GM19240 (cell line): ENCODE measurements around the gene SHANK2.

ENCODE experiments used
- DNase-seq: peaks from one replicate; pipeline ENCODE4 v3.0.0; 2011; ENCODE audit warnings: low spot score; ENCODE audit not compliant: insufficient read length

Gene SHANK2

DNA sequence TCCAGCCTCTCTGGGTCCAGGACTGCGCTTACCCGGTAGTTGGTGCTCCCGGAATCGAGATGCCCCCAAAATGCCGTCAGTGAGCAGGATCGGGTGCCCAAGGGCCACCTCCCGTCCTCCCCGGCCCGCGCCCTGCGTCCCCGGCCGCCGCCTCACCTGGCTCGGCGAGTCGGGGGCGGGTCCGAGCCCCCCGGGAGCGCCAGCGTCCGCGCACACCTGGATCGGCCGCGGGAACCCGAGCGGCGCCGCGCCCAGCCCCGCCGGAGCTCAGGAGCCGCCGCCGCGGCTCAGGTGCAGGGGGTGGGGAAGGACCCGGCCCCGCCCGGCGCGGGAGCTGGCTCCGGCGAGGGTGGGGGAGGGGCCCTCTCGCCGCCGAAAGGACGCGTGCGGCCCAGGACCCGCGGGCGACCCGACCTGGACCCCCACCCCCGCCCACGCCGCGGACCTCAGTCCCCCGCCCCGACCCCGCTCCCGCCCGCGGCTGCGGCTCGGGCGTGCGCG is at the start of gene SHANK2:
SHANK2 (minus strand) TSS at position 309 of the 501 bp plus-strand sequence. CDS start 105,251 bp downstream, outside the sequence.
- DNase-seq, result no peak

DNA sequence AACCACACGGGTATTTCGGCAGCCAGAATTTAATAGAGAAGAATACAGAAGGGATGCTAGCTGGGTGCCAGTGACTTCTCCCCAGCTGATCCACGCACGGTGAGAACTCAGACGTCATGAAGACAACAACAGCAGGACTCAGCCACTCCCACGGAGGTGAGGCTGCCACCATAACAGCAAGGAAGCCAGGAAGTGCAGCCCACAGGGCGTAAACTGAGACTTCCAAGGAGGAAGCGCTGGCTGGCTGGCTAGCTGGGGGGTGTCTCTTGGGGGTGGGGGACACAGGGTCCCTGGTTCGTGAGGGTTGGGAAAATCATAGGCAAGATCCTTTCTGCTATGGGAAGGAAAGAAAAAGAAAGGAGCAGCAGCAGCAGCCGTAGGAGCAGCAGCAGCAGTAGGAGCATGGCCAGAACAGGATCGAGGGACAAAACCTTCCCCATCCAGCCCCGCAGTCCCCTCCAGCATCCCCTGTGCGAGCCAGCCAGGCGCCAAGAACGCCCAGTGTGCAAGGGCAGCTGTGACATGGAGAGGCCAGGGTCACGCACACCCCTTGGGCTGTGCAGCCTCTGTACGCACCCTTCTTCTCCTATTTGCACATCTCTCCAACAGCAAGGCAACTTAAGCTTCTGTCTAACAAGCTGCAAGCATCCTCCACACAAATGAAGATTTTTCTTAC is 49.6 kb upstream of the SHANK2 start:
- DNase-seq, result no peak

DNA sequence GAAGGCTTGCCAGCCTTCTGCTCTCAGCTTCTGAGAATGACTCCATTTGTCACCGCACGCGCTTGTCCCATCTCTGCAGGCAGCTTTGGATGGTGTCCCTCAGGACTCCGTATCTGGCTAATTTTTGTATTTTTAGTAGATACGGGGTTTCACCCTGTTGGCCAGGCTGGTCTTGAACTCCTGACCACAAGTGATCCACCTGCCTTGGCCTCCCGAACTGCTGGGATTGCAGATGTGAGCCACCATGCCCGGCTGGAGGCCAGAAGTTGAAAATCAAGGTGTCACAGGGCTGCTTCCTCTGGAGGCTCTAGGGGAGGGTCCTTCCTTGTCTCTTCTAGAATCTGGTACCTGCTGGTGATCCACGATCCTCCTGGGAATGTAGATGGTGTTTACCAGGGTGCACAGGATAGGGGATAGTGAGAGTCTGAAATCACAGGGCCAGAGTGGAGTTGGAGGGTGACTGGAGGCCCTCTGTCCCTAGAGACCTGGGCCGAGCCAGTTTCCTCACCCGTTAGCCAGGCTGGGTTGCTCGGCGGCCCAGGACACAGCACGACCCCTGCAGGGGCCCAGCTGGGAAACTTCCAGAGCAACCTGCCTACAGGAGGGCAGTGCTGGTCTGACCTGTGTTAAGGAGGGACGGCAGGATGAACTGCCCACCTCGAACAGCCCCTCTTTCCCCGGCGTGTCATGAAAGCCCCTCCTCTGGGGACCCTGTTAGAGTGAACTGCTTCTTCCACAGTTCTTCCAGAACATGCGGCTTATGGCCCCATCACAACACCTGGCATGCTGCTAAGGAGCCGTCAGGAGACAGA is 48.9 kb upstream of the SHANK2 start:
- no peak for DNase-seq

DNA sequence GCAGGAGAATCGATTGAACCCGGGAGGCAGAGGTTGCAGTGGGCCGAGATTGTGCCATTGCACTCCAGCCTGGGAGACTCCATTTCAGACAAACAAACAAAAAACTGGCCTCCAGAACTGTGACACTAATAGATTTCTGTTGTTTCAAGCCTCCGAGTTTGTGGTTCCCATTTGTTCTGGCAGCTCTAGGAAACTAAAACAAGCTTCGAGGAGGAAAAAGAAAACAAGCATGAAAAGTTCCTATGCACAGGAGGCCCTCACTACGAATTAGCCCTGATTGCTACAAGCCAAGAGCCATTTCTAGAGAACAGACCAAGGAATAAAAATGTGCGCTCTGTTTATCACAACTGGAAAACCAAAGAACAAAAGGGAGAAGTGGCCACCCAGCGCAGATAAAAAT is 47.8 kb upstream of the SHANK2 start:
- no peak for DNase-seq

DNA sequence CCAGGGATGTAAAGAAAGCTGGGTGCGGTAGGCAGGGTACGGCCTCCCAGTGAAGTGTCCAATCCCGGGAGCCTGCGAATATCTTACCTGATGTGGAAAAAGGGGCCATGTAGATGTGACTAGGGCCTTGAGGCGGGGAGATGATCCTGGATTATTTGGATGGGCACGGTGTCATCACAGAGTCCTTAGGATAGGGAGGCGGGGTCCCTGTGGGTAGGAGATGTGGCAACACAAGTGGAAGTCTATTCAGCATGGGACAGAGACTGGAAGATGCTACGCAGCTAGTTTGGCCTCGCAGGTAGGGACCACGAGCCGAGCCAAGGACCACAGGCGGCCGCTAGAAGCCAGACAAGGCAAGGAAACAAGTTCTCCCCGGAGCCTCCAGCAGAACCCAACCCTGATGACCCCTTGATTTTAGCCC is 46.4 kb upstream of the SHANK2 start:
- DNase-seq, result no peak

DNA sequence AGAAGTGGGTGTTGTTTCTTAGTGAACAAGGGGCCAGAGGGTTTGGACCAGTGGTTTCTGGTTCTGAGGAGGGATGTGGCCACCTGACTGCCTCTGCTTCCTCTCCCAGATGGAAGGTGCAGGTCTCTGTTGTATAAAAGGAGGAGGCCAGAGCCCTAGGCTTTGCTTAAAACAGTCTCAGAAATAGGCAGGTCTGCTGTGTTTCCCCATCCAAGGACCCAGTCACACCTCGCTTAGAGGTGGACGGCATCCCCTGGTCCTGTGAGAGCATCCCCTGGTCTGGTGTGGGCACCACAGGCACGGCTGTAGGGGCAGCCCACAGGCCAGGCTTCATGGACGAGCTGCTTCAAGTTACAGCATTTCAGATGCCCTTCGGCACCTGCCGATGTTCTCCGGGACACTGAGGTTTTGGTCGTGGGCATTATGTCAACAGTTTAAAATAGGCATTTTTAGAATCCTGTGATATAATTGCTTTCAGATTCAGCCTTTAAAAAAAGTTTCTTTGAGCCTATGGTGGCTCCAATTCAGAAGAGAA is 45.7 kb upstream of the SHANK2 start:
- no peak for DNase-seq

DNA sequence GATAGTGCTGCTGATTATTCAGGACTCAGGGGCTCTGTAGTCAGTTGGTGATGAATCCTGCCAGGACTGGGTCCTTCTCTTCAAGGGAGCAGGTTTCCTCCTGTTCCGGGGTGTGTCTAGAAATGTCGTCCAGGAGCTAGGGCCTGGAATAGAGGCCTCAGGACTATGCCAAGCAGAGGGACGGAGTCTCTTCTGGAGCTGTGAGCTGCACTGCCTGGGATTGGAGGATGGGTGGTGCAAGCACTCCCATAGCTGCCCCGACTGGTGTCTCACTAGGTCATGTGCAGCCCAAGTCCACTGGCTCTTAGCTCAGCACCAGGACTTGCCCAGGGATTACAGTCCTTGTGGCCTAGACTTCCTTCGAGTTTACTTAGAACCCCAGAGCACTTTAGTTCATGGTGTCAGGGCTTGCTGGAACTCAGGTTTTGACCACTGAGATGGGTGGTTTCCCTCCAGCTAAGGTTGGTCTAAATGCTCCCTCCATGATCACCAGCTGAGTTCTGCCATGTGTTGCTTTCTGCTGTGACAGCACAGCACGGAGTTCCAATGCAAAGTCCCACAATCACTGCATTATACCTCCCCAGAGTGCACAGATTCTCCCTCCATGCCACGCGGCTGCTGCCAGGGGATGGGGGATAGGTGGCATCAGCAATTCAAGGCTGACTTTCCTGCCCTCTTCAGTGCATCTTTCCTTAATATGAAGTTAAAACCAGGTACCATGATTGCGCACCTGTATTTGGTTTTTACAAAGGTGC is 42.6 kb upstream of the SHANK2 start:
- DNase-seq, result no peak

DNA sequence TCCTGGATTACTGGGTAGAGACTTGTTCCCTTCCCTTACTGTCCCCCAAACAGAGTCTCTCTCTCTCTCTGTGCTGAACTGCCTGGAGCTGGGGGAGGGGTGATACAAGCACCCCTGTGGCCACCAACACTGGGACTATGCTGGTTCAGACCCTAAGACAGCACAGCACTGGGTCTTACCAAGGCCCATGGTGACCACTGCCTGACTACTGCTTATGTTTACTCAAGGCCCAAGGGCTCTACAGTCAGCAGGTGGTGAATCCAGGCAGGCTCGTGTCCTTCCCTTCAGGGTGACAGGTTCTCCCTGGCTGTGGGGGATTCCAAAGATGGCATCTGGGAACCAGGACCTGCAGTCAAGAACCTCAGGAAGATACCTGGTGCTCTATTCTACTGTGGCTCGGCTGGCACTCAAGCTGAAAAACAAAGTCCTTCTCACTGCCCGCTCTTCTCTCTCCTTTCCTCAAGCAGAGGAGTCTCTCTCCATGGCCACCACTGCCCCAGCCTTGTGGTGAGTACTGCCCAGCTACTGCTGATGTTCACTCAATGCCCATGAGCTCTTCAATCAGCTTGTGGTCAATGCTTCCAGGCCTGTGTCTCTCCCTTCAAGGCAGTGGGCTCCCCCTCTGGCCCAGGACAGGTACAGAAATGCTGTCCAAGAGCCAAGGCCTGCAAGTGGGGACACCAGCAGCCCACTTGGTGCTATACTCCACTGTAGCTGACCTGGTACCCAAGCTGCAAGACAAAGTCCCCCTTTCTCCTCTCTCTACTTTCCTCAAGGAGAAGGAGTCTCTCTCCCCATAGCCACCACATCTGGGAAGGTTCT is 41.8 kb upstream of the SHANK2 start:
- DNase-seq, result no peak

DNA sequence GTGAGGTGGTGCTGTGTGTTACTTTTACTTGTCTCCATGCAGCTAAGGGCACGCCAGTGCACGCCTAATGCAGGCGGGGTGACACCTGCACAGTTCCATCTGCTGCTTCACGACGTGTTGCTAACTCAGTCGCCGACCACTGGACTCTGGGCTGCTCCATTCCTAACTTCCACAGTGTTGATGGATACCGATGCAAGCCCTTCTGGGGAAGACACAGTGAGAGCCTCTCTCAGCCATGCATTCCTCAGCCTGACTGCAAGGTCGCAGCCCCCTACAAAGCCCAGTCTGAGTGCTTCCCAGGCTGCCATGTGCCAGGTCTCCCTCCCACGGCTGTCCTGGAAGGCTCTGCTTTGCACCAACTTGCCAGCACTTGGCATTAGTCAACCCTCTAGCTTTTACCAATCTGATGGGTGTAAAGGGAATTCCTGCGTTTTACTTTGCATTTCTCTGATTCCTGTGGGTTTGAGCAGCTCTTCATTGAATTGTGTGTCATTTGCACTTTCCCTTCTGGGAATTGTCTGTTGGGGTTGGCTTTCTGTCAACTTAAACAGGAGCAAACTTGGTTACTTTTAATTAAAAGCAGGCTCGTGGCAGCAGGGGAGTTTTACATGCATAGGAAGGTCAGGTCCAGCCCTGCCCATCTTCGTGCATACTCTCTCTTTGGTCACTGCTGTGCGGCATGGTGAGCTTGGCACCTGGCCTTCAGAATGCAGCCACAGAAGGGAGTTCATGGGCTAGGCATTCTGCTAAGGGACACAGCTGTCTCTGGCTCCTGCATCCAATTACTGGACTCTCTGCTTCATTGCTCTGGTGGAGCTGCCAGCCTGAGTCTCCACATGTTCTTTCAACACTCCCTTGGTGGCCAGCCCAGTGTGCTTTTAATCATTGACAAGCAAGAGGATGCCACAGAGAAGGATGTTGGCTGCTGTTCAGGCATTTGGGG is 34.6 kb upstream of the SHANK2 start:
- no peak for DNase-seq

DNA sequence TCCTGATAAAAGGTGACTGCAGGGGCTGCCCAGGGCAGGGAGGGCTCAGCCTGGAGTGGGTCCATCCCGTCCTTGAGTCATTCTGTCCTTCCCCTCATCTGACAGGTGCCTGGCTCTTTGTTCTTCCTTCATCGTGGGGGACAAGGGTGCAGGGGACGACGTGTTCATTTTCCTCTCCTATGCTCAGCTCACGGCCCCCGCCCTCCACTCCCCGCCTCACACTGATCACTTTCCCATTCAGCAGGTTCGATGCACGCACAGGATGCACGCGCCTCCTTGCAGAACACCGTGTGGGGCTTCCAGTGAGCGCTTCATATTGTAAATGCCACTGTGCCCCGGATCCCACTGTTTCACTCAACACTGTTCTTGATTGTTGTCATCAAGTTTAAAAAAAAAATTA is 32.7 kb upstream of the SHANK2 start:
- no peak for DNase-seq

DNA sequence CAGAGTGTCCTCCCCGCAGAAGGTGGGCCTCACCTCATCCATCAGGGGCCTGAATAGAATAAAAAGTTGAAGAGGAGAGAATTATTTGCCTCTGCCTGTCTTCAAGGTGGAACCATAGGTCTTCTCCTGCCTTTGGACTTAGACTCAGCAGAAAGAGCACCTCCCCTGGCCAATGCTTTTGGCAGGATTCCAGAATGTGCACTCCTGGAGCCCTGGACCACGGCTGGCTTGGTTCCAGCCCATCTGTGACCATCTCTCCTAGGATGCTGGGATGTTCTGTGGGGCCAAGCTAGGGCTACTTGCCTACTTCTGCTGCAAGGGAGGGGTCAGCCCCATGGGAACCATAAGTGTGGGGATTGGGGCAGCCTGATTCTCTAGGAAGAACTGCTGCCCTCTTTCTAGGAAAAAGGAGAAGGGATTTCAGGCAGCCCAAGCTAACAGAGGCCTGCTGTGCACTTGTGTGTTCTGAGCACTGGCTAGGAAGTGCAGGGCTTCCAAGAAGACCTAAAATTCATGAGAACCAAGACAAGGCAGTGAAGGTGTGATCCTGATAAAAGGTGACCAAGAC is 32.2 kb upstream of the SHANK2 start:
- no peak for DNase-seq

DNA sequence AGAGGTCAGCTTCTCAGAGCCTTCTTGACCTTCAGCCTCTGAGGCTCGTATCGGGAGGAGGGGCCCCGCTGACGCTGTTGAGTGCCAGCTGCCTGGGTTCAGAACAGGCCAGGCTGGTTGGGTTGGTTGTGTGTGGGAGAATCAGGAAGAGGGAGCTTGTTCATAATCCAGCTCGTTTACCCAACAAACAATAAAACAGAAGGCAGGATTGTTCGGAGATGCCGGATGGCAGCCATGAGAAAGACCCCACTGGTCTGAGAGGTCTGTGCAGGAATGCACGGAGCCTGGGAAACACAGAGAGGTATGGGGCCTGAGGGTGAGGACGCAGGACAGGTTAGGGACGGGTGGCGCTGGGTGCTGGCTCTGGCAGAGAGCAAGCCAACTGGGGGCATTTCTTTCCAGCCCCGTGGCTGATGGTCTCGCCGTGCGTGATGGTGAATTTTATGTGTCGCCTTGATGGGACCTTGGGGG is 31.6 kb upstream of the SHANK2 start:
- no peak for DNase-seq

DNA sequence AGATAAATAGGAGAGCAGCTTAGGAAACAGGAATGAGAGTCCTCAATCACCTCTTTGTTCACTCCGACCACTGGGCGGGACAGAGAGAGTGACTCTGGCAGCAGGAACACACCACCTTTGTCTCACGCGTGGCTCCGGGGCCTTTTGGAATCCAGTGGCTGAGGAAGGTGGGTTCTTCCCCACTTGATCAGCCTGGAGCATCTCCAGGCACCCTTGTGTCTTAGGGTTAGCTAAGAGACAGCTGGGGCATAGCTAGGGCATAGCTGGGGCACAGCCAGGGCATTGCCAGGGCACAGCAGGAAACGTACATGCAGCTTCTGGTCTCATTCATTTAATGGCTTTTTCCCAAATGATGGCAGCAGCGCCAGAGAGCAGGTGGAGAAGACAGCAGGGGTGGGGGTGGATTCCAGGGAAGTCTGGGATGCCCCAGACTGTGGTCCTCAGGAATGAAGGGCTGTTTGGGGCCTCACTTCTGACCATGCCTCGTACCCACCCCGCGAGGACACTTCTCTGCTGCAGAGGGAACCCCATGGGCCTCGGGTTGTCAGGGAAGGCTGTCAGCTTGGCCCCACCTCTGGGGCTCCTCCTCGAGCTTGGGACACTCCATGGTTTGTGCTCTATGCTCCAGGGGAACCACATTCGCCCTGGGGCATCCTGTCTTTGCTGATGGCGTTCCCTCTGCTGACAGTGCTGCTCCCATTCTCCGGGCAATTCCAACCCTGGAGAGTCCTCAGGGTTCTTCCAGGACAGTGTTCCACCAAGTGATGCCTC is 30.4 kb upstream of the SHANK2 start:
- no peak for DNase-seq

DNA sequence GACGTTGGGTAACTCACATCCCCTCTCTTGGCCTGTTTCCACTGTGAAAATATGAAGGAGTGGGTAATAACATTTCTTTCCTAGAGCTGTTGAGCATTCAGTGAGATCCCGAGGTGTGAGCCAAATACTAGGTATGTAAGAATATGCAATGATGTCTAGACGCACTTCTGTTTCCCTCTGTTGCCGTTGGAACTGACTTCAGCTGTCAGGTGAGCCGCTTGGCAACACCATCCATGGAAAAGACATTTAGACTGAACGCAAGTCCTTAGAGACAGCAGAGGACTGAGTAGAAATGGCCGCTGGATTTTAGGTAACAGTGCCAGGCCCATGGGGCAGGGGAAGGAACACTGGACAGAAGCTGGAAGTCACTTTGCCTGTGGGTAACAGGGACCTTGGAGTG is 29.5 kb upstream of the SHANK2 start:
- DNase-seq, result no peak

DNA sequence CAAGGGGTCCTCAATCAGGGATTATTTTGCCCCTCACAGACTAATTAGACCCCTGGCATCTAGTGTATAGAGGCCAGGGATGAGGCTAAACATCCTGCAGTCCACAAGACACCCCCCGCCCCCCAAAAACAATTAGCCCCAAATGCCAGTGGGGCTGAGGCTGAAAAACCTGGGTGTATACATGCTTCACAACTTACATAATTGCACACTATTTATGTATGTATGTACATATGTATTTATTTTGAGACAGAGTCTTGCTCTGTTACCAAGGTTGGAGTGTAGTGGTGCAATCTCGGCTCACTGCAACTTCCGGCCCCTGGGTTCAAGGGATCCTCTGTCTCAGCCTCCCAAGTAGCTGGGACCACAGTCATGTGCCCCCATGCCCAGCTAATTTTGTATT is 28.8 kb upstream of the SHANK2 start:
- no peak for DNase-seq

DNA sequence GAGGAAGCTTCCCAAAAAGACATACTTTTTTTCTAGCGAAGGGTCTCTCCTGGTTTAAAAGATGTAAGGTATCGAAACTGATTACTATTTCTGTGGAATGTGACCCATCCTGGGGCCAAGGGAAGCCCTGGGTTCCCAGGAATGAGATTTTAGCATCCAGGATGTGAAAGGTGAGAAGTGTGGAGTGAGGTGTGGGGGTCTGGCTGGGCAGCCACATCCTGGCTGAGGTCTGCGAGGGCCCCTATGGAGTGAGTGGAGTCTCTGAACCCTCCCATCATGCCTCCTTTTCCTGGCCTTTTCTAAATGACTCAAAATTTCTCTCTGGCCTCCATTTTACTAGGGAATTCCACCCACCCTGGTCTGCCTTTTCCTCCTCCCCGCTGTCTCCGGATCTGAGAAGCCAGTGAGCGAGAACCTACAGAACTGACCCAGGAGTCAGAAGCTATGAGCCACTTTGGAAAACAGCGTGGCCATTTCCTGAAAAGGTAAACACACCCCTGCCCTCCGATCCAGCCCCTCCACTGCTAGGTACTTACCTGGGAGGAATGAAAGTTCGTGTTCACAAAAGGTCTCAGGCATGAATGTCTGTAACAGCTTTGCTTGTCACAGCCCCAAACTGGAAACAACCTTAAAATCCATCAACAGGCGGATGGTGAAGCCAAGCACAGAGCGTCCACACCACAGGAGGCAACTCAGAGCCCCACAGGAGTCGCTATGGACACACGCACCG is 27.7 kb upstream of the SHANK2 start:
- DNase-seq, result no peak

DNA sequence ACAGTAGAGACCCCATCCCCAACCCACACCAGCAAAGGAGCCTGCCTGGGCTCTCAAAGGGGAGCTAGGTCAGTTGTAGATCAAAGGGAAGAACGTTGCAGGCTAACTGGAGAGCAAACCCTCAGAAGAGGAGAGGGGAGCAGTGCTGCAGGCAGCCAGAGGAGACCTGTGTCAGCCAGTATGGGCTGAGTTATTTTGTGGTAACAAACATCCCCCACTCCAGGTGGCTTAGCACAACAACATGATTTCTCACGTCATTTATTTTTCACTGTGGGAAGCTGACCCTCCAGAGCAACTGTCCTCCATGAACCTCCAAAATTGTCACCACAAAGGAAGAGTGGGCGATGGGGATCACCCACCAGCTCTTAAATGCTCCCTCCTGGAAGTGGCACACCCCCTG is 19.8 kb upstream of the SHANK2 start:
- no peak for DNase-seq
